ENCODE data around the gene PCNT. TPM values are rescaled to one million over a fixed set of nuclear protein-coding genes. Genes with fewer than 3 reads are reported as not detected.
"Not testable (repeated sequence)": the region's sequence is repeated elsewhere in the genome, so short reads cannot be mapped to it uniquely, and the experiment has no call there.

Gene PCNT
- total RNA-seq, 1 donor from 2014 or later = 41.9 TPM

DNA sequence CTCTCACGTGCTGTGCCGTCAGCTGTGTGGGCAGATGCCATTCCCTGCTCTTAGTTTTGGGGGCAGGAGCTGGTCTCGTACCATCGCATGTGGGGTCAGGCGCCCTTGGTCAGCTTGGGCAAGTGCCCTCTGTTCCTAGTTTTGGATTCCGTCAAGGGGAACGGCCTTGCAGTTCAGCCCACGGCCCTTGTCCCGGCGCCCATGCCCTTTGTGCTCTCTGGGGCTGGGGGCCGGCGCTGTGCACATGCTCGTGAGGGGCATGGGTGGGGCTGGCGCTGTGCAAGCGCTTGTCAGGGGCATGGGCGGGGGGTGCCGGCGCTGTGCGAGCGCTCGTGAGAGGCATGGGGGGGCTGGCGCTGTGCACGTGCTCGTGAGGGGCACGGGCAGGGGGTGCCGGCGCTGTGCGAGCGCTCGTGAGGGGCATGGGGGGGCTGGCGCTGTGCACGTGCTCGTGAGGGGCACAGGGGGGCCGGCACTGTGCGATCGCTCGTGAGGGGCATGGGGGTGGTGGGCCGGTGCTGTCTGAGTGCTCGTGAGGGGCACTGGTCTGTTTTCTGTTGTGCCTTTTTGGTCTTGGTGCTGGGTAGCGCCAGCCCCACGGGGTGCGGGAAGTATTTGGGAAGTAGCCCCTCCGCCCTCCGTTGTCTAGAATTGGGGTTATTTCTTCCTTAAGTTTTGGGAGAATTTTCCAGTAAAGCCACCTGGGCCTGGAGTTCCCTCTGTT, 105.2 kb downstream of the PCNT start:
- intact Hi-C loops (cut with DNase I) = no loop called here
- ATAC-seq (no peak), DNase-seq (ENCODE audit: low spot score) (no peak)

DNA sequence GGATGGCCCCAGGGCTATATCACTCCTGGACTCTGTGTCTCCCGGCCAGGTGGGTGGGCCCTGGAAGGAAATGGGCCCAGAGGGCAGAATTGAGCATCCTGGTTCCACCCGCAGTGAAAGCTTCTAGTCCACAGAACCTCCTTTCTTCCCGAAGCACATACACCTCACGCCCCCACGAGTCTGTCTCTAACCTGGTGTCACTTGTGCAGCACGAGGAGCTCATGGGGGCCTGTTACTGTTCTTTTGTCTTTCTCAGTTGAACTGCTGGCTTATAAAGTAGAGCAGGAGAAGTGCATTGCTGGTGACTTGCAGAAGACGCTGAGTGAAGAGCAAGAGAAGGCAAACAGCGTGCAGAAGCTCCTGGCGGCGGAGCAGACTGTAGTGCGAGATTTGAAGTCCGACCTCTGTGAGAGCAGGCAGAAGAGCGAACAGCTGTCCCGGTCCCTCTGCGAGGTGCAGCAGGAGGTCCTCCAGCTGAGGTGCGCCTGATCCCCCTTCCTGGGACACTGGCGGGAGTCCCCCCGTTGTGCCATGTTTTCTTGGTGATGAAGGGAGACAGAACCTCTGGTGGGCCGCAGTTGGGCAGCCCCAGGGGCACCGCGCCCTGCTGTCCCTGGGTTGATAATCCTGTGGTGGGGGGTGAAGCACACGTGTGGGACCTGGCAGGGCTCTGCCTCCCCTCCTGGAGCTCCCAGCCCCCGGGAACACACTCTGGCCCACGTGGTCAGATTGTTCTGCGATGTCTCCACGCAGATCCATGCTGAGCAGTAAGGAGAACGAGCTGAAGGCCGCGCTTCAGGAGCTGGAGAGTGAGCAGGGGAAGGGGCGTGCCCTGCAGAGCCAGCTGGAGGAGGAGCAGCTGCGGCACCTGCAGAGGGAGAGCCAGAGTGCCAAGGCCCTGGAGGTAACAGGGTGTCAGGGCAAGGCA, 106.1 kb downstream of the PCNT start:
- intact Hi-C loops (cut with DNase I) = no loop called here
- no peak for DNase-seq (ENCODE audit: low spot score)
- no peak for ATAC-seq

DNA sequence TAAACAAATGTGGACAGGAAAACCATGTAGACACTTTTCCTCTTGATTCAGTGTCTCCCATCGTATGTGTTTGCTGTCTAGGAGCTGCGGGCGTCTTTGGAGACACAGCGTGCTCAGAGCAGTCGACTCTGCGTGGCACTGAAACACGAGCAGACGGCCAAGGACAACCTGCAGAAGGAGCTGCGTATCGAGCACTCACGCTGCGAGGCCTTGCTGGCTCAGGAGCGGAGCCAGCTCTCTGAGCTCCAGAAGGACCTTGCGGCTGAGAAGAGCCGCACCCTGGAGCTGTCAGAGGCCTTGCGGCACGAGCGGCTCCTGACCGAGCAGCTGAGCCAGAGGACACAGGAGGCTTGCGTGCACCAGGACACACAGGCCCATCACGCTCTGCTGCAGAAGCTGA, 107.5 kb downstream of the PCNT start:
- intact Hi-C loops (cut with DNase I) = no loop called here
- no peak for DNase-seq (ENCODE audit: low spot score)
- ATAC-seq = no peak

DNA sequence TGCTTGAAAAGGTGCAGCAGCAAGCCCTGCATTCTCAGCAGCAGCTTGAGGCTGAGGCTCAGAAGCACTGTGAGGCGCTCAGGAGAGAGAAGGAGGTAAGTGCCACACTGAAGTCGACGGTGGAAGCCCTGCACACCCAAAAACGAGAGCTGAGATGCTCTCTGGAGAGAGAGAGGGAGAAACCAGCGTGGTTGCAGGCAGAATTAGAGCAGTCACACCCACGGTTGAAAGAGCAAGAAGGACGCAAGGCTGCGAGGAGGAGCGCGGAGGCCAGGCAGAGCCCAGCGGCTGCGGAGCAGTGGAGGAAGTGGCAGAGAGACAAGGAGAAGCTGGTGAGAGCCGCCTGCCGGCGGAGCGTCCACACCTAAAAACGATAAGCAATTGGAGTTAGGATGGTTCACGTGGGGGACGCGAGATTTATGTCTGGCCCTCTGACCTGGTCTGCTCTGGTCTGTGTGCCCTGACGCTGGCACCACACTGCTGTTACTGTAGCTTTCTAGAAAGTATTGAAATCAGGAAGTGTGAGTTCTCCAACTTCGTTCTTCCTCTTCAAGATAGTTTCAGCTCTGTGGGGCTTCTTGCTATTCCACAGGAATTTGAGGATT, 108.0 kb downstream of the PCNT start:
- ATAC-seq (peak; percentile 49), DNase-seq (ENCODE audit: low spot score) (no peak)
- intact Hi-C loops (cut with DNase I) = no loop called here

DNA sequence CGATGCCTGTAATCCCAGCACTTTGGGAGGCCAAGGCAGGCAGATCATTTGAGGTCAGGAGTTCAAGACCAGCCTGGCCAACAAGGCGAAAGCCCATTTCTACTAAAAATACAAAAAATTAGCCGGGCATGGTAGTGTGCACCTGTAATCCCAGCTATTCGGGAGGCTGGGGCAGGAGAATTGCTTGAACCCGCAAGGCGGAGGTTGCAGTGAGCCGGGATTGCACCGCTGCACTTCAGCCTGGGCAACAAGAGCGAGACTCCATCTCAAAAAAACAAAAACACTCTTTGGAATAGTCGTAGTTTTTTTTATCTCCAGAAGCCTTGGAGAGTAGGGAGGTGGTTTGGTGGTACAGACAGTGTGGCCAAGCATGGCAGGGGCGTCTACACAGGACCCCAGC, 109.2 kb downstream of the PCNT start:
- DNase-seq (ENCODE audit: low spot score); ATAC-seq; intact Hi-C loops (cut with DNase I): not testable (repeated sequence)

DNA sequence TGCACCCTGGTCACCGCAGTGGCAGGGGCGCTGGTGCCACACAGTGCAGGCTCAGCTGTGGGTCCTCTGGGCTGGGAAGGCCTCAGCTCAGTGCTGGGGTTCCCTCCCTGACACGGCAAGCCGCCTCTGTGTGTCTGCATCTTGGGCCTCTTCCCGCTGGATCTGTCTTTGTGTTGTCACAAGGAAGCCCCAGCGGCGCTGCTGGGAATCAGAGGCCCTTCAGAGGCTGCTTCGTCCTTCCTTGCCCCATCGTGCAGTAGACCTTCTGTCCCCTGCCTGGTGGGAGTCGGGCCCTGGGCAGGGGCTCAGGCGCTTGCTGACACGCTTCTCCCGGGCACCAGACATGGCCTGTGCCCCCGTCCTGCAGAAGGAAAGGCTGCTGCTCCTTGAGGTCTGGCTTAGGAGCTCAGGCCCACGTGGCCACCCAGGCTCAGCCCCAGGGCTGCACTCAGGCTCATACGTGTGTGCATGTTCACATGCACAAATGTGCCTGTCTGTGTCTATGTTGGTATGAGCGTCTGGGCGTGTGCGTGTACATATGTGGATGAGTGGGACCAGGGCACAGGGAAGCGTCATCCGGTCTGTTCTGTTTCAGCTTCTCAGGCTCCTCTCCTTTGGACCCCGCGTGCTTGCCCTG, 110.5 kb downstream of the PCNT start:
- DNase-seq (ENCODE audit: low spot score) (no peak), ATAC-seq (no peak)
- intact Hi-C loops (cut with DNase I) = no loop called here

DNA sequence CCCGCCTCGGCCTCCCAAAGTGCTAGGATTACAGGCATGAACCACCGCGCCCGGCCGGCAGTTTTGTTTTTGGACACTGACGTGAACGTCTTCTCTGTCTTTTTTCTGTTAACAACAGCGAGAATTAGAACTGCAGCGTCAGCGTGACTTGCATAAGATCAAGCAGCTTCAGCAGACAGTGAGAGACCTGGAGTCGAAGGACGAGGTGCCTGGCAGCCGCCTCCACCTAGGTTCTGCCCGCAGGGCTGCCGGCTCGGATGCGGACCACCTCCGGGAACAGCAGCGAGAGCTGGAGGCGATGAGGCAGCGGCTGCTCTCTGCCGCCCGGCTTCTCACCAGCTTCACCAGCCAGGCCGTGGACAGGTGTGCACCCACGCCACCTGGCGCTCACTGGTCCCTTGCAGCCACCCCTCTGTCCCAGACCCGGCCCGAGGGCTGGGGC, 111.9 kb downstream of the PCNT start:
- no peak for DNase-seq (ENCODE audit: low spot score)
- no peak for ATAC-seq
- intact Hi-C loops (cut with DNase I) = no loop called here

DNA sequence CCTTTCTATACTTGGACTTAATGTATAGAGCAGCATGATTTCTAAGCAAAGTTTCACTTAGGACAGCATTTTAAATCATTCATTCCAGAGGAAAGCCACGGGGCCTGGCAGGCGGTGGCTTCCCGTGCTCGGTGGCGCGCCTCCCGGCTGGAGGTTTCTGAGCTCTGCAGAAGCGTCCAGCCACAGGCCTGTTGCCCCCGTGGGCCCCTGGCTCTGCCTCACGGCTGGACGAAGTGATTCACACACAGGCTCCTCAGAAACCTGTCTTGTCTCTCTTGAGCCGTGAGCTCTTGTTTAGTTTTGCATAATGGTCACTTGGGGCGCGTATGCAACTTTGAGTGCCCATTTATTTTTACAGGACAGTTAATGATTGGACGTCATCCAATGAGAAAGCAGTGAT, 112.7 kb downstream of the PCNT start:
- intact Hi-C loops (cut with DNase I) = no loop called here
- ATAC-seq (no peak), DNase-seq (ENCODE audit: low spot score) (no peak)

DNA sequence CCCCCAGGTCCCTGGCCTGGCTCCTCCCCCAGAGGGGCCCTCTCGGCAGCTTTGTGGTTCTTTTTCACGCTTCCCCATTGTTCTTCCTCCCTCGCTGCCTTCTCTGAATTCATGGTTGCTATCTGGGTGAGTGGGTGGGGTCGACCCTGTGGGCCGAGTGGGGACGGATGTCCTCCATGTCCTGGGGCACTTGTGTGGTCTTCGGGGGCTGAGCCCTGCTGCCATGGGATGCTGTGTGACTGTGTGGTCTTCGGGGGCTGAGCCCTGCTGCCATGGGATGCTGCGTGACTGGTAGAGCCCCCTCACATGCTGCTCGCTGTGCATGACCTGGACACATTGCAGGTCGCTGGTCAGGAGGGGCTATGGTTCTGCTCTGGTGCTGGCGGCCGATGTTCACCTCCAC, 113.1 kb downstream of the PCNT start:
- DNase-seq (ENCODE audit: low spot score) (no peak), ATAC-seq (no peak)
- intact Hi-C loops (cut with DNase I) = no loop called here

DNA sequence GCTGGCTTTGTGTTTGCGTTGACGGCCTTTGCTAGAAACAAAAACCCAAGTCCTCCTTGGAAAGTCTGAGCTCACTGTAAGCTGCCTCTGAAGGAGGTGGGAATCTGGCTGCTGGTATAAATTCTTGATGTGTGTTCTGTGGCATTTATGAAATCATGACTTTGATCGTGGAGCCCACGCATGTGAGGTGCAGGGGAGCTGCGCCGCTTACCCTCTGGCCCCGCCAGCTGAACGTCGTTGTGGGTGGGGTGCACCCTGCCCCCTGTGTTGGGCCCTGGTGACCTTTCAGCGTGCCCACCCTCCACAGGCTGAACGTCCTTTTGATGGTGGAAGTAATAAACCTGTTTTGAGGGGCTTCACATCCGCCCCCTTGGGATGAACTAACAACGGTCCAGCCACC, 113.6 kb downstream of the PCNT start:
- intact Hi-C loops (cut with DNase I) = no loop called here
- DNase-seq (ENCODE audit: low spot score) (no peak), ATAC-seq (no peak)

DNA sequence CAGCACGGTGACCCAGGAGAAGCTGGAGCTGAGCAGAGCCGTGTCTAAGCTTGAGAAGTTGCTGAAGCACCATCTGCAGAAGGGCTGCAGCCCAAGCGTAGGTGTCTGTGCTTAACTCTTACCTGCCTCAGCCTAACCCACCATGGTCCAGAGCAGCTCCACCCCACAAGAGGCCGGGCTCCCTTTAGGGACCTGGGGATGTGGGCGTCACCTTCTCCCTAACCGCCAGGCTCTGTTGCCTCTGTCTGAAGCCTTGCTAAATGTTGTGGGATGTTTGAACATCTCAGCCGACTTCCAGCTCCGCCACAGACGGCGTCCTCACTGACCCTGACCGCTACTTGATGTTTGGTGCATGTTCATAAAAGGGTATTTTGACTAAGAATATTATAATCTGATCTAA, 114.3 kb downstream of the PCNT start:
- no peak for DNase-seq (ENCODE audit: low spot score)
- no peak for ATAC-seq
- intact Hi-C loops (cut with DNase I) = no loop called here

DNA sequence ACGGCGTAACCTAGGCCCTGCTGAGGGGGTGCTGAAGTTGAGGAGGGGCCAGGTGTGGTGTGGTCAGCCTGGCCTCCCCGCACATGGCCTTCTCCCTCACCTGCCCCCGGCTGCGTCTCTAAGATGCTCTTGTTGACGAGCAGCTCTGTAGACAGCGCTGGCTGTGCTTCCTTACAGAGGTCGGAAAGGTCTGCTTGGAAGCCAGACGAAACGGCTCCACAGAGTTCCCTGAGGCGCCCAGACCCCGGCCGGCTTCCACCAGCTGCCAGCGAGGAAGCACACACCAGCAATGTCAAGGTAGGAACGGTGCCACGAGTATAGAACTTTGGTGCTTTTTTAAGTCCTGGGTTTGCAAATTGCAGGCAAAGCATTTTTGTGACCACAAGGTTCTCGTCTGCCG, 116.0 kb downstream of the PCNT start:
- ATAC-seq (no peak), DNase-seq (ENCODE audit: low spot score) (no peak)
- intact Hi-C loops (cut with DNase I) = no loop called here

DNA sequence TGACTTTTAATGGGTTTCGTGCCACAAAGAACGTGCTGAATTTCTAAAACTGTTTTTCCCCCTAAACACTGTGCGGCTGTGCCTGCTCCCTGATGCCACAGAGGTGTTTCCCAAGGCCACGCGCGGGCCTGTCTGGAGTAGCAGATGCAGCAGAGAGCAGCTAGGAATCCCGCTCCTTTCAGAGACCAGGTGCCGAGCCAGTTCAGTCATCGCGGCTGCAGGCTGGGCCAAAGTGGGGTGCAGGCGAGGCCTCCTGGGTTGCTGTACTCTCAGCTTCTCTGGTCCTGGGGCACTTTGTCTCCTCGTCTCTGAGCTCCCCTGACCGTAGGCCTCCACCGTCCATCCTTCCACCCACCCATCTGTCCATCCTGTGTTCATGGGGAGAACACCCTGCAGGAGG, 117.4 kb downstream of the PCNT start:
- no peak for ATAC-seq
- intact Hi-C loops (cut with DNase I) = no loop called here
- no peak for DNase-seq (ENCODE audit: low spot score)

DNA sequence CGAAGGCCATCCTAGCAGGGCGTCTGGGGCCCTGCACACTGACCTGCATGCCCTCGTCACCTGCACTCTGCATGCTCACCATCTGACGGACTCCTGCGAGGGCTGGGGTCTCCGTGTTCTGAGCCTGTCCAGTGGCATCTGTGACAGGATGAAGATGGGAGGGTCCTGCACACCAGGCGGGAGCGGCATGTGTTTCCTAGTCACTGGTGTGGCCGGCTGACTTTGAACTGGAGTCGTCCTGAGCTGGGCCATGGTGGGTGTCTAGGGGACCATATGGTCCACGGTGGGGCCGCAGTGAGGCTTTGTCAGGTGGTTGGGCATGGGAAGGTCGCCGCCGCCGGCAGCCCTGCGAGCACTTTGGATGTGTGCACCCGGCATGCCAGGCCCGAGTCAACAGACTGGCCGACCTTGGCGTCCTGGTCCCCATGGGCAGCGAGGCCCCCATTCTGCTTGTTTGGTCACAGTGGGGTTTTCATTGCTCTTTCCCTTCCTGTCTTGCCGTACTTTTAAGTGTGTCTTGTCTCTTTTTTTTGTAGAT, 118.1 kb downstream of the PCNT start:
- no peak for DNase-seq (ENCODE audit: low spot score)
- no peak for ATAC-seq
- intact Hi-C loops (cut with DNase I) = no loop called here

DNA sequence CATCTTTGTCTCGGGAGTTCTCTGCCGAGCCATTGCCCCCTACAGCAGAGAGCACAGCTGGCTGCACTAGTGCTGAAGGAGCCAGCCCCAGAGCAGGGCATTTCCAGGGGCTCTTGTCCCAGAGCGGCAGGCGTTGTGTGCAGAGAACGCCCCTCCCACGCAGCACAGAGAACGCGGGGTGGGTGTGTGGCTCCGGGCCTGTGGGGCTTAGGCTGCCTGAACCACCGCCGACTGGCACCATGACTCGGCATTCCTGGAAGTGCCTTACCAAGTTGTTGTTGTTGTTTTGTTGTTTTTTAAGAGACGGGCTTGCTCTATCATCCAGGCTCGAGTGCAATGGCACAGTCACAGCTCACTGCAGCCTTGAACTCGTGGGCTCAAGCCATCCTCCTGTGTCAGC, 119.0 kb downstream of the PCNT start:
- DNase-seq (ENCODE audit: low spot score) (no peak), ATAC-seq (peak; percentile 22)
- intact Hi-C loops (cut with DNase I) = no loop called here

DNA sequence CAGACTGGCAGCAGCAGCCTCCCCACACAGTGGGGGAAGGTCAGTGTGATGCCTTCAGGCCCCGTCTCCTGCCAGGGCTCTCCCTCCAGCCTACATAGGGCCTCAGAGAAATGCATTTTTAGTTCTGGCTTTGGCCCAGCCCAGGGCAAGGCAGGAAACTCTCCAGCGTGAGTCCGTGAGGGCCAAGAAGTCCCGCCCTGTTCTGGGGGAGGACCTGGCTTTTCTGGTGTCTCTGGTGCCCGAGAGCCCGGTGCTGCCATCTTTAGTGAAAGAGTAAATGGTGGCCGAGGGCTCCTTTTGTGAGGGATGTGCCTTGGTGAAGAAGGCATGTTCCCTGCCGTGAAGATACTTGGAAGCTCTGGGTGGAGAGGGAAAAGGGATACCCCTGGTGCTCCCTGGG, 120.0 kb downstream of the PCNT start:
- DNase-seq (ENCODE audit: low spot score) (no peak), ATAC-seq (peak; percentile 41)
- intact Hi-C loops (cut with DNase I) = no loop called here

DNA sequence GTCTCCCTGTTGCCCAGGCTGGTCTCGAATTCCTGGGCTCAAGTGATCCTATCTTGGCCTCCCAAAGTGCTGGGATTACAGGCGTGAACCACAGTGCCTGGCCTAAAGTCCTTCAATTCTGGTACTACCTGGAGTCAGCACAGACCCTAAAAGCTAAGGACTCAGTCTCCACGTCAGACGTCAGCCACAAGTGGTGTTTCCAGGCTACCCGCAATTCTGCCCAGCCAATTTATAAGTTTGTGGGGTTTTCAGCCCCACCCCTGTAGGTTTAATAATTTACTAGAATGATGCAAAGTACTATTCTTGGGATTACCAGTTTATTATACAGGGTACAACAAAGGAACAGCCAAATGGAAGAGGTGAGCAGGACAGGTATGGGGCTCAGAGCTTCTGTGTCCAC, 124.2 kb downstream of the PCNT start:
- ATAC-seq (no peak), DNase-seq (ENCODE audit: low spot score) (no peak)
- intact Hi-C loops (cut with DNase I) = no loop called here

DNA sequence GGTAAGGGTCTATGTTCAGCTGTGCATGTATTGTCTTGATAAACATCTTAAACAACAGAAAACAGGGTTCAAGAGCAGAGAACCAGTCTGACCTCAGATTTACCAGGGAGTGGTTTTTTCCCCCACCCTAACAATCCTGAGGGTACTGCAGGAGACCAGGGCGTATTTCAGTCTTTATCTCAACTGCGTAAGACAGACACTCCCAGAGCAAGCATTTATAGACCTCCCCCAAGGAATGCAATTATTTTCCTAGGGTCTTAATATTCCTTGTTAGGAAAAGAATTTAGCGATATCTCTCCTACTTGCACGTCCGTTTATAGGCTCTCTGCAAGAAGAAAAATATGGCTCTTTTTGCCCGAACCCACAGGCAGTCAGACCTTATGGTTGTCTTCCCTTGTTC, 124.9 kb downstream of the PCNT start:
- ATAC-seq; DNase-seq (ENCODE audit: low spot score); intact Hi-C loops (cut with DNase I): not testable (repeated sequence)

DNA sequence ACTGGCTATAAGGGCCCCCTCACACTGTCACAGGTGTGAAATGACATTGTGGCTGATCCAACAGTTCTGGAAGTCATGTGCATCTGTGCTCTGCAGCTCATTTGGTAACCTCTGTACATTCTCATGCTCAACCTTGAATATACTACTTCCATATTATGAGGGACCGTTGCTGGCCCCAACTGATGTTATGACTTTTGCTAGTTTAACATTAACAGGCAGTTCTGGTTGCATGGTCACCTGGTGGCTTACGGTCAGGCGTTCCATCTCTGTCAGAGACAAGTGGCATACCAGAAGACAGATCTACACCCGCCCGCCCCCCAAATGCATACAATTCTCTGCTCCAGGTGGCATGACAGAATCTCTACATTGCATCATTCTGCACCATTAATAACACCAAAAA, 128.8 kb downstream of the PCNT start:
- ATAC-seq (no peak), DNase-seq (ENCODE audit: low spot score) (no peak)
- intact Hi-C loops (cut with DNase I) = no loop called here
